Measurements from ENCODE around the gene SIN3A. TPM values are rescaled to one million over a fixed set of nuclear protein-coding genes. Genes with fewer than 3 reads are reported as not detected.

SIN3A gene
- total and polyA plus RNA-seq, 9 of the 15 experiments (the other 6 are each of a cell fraction or from before 2014, with no cell fraction given), result 11.1 to 70.3 (median 25.3) TPM

DNA sequence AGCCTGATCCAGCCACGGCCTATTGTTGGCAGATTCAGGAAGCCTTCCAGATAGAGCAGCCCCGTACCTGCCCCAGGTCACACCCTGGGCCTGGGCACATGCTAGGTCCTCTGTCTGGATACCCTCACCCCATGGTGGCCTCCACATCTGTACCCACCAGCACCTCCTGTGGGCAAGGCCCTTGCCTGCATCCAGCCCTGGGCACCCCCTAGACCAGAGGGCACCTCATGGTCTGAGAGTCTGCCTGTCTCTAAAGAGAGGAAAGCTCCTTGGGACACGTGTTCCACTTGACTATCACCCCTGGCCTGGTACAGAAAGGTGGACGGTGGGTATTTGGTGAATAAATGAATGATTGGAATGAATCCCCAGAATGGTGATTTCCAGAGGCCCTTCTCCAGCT lies 124.5 kb downstream of the SIN3A start:
- H4K20me1 ChIP-seq (replicated peaks; ENCODE audit: control insufficient read depth, insufficient read depth, low read length), result no peaks in the 10 kb centered on the region
- no peaks in the 10 kb centered on the region for H3K9me3 ChIP-seq (replicated peaks; ENCODE audit: control insufficient read depth, insufficient read depth, low read depth, low read length)
- H3K36me3 ChIP-seq (ENCODE audit: control insufficient read depth, insufficient read depth, low read length), result no peaks in the 10 kb centered on the region
- FAIRE-seq (no peak), DNase-seq (ENCODE audit: extremely low read depth in 1 of 4, low spot score in 3 of 4) (no peak), ATAC-seq (no peak)
- BruUV-seq (replicated peaks), result no TSS peak
- no peak overlapping the region for H2AFZ ChIP-seq (ENCODE audit: low read depth, low read length)
- no peaks in the 10 kb centered on the region for H3K9me1 ChIP-seq (ENCODE audit: control insufficient read depth, insufficient read depth, low read length)
- no peaks in the 10 kb centered on the region for H3K79me2 ChIP-seq (ENCODE audit: control insufficient read depth, insufficient read depth, low read length)
- no peak overlapping the region for H3K27ac ChIP-seq (ENCODE audit: extremely low read depth, low read depth, low read length)
- 0 out of 4 replicates have a peak overlapping the region, but pooled peaks of 1 of the 2 experiments have one; percentile 35 for H3K9ac ChIP-seq (ENCODE audit: insufficient read depth in 1 of 2, low read depth in 2 of 2, low read length in 2 of 2)
- TF ChIP-seq RHOXF2B (CRISPR knock-in tag; conservative IDR thresholded peaks at IDR 0.05) (no peak), MTA1 (IDR thresholded peaks at IDR 0.05; ENCODE audit: borderline replicate concordance) (no peak)
- TF ChIP-seq, protein P1, sequence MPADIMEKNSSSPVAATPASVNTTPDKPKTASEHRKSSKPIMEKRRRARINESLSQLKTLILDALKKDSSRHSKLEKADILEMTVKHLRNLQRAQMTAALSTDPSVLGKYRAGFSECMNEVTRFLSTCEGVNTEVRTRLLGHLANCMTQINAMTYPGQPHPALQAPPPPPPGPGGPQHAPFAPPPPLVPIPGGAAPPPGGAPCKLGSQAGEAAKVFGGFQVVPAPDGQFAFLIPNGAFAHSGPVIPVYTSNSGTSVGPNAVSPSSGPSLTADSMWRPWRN (IDR thresholded peaks at IDR 0.05; ENCODE audit: low read depth), result no peak
- TF ChIP-seq, protein P2, sequence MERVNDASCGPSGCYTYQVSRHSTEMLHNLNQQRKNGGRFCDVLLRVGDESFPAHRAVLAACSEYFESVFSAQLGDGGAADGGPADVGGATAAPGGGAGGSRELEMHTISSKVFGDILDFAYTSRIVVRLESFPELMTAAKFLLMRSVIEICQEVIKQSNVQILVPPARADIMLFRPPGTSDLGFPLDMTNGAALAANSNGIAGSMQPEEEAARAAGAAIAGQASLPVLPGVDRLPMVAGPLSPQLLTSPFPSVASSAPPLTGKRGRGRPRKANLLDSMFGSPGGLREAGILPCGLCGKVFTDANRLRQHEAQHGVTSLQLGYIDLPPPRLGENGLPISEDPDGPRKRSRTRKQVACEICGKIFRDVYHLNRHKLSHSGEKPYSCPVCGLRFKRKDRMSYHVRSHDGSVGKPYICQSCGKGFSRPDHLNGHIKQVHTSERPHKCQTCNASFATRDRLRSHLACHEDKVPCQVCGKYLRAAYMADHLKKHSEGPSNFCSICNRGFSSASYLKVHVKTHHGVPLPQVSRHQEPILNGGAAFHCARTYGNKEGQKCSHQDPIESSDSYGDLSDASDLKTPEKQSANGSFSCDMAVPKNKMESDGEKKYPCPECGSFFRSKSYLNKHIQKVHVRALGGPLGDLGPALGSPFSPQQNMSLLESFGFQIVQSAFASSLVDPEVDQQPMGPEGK (CRISPR knock-in tag; IDR thresholded peaks at IDR 0.05; ENCODE audit: borderline replicate concordance), result no peak
- H3K27me3 ChIP-seq (ENCODE audit: control insufficient read depth in 2 of 2, insufficient read depth in 2 of 2, low read length in 2 of 2), result no peaks in the 10 kb centered on the region; a peak in 1 of 5 replicates
- H3K4me3 ChIP-seq, result no peak overlapping the region
- intact Hi-C loops (cut with micrococcal nuclease) (no loop called here), in situ Hi-C loops (cut with MboI) (loop anchor here (10.0 kb wide), 1 partner anchor 788 kb away; no protein-coding TSS in a partner anchor)
- ChIA-PET CTCF (ENCODE audit: low intra/inter-chr PET ratio) (no interaction called here), POLR2A (interaction anchor here (0.6 kb wide), 1 partner anchor 53 kb away, joined by 3 read pairs; no protein-coding TSS in a partner anchor)
- WGBS (ENCODE audit: insufficient coverage, low coverage, missing lambda C conversion rate), result 52% methylated on average over 3 of the region's 4 CpGs
- no peak overlapping the region for H3K4me2 ChIP-seq (ENCODE audit: insufficient read depth, low read length)
- H3K4me1 ChIP-seq (replicated peaks in 1 of 2; ENCODE audit: control insufficient read depth in 2 of 2, insufficient read depth in 2 of 2, low read length in 2 of 2), result peaks cover 0 to 3% of the 10 kb centered on the region in 2 experiments; a peak in 1 of 5 replicates

Data from K562 (cell line).